Suprapubic skin (tissue), 4 donors: ENCODE results near the gene CDC42EP2. TPM values are rescaled to one million over a fixed set of nuclear protein-coding genes. Genes with fewer than 3 reads are reported as not detected.
"Not testable (repeated sequence)": the region's sequence is repeated elsewhere in the genome, so short reads cannot be mapped to it uniquely, and the experiment has no call there.

Source experiments
- DNase-seq, 2 donors: peaks; one replicate each; pipeline ENCODE4 v3.0.0-alpha.2; 2019; ENCODE audit warnings: low spot score in 2 of 2
- H3K27ac ChIP-seq: fragments of 200-600 bp; sonication (generic); one replicate; pipeline ENCODE4 v1.5.1; 2019
- H3K27me3 ChIP-seq: fragments of 200-600 bp; sonication (generic); one replicate; pipeline ENCODE4 v1.5.1; 2019
- H3K36me3 ChIP-seq: fragments of 200-600 bp; sonication (generic); one replicate; pipeline ENCODE4 v1.5.1; 2019
- H3K4me1 ChIP-seq: fragments of 200-600 bp; sonication (generic); one replicate; pipeline ENCODE4 v1.5.1; 2019
- H3K4me3 ChIP-seq: fragments of 200-600 bp; sonication (generic); one replicate; pipeline ENCODE4 v1.5.1; 2019; ENCODE audit warnings: mild to moderate bottlenecking
- H3K9me3 ChIP-seq: fragments of 200-600 bp; sonication (generic); one replicate; pipeline ENCODE4 v1.5.1; 2019
- CTCF ChIP-seq, 2 donors: fragments of 200-600 bp in 1 of 2; fragments of 450-650 bp in 1 of 2; sonication (generic) in 1 of 2; IDR thresholded peaks; one replicate each; pipeline ENCODE4 v1.5.1; 2016 to 2019; ENCODE audit warnings: antibody characterized with exemption in 2 of 2, mild to moderate bottlenecking in 1 of 2, moderate library complexity in 1 of 2
- EP300 ChIP-seq: sonication (generic); formaldehyde crosslinking; IDR thresholded peaks from one replicate; pipeline ENCODE4 v1.6.1; 2017; ENCODE audit warnings: antibody characterized with exemption
- POLR2A ChIP-seq, 2 donors: fragments of 450-650 bp; IDR thresholded peaks; one replicate each; pipeline ENCODE4 v1.6.1; 2017; ENCODE audit warnings: antibody characterized with exemption in 2 of 2, mild to moderate bottlenecking in 2 of 2, moderate library complexity in 2 of 2
- POLR2AphosphoS5 ChIP-seq, 3 donors: sonication (generic); formaldehyde crosslinking; IDR thresholded peaks; one replicate each; pipeline ENCODE4 v1.6.1; 2017; ENCODE audit warnings: antibody characterized with exemption in 3 of 3
- WGBS: methylation state at CpG from one replicate; pipeline ENCODE4 v1.1.5; 2018; 5-methylcytosine and 5-hydroxymethylcytosine counted together
- total RNA-seq, 4 donors: library from RNA; depleted of rRNA; stranded (reverse); fragments of >200 nt; gene quantifications; one replicate each; pipeline ENCODE4 v1.1.0, GENCODE V29; 2016

Gene CDC42EP2
- total RNA-seq, 4 donors from 2014 or later, result 1.9 to 8.3 (median 5.7) TPM

DNA sequence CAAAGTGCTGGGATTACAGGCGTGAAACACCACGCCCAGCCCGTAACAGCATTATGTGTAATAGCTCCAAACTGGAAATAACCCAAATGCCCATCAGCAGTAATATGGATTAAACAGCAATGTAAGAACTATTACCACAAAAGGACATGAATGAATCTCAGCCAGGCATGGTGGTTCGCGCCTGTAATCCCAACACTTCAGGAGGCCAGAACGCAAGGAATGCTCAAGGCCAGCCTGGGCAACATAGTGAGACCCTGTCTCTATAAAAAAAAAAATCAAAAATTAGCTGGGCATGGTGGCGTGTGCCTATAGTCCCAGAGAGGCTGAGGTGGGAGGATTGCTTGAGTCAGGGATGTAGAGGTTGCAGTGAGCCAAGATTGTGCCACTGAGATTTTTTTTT lies 15.9 kb downstream of the CDC42EP2 start:
- Histone ChIP-seq H3K36me3 (no peaks in the 10 kb centered on the region), H3K27ac (no peak overlapping the region), H3K4me3 (no peak overlapping the region), H3K9me3 (no peaks in the 10 kb centered on the region), H3K27me3 (no peaks in the 10 kb centered on the region), H3K4me1 (peaks cover 25% of the 10 kb centered on the region)
- WGBS, result 56% methylated on average over 7 of the region's 7 CpGs
- TF ChIP-seq CTCF (IDR thresholded peaks at IDR 0.05) (no peak), POLR2AphosphoS5 (IDR thresholded peaks at IDR 0.05) (no peak), EP300 (no peak), POLR2A (IDR thresholded peaks at IDR 0.05) (no peak)
- DNase-seq, result no peak

- peaks cover 32% of the 10 kb centered on the region for H3K4me1 ChIP-seq
- H3K36me3 ChIP-seq, H3K4me3 ChIP-seq, H3K27ac ChIP-seq, DNase-seq, H3K9me3 ChIP-seq, H3K27me3 ChIP-seq: not testable (repeated sequence)
- 92% methylated on average over 9 of the region's 9 CpGs for WGBS
These were observed 17.9 kb downstream of the CDC42EP2 start for GRCh38 chr11:65332591-65332990.

- H3K27ac ChIP-seq, result no peak overlapping the region
- H3K4me1 ChIP-seq, result peaks cover 26% of the 10 kb centered on the region
- H3K4me3 ChIP-seq, result peak overlapping the region; percentile 93
- WGBS, result 25% methylated on average over 5 of the region's 5 CpGs
- H3K9me3 ChIP-seq, result no peaks in the 10 kb centered on the region
- H3K27me3 ChIP-seq, result no peaks in the 10 kb centered on the region
- DNase-seq, result no peak
- TF ChIP-seq CTCF (IDR thresholded peaks at IDR 0.05) (no peak), POLR2AphosphoS5 (IDR thresholded peaks at IDR 0.05) (no peak), EP300 (no peak)
- peaks cover 9% of the 10 kb centered on the region for H3K36me3 ChIP-seq
These were observed 20.1 kb downstream of the CDC42EP2 start for GRCh38 chr11:65334696-65335295.

GRCh38 chr11:65338676-65339075 lies 24.0 kb downstream of the CDC42EP2 start:
- H3K27ac ChIP-seq, result no peak overlapping the region
- no peaks in the 10 kb centered on the region for H3K27me3 ChIP-seq
- no peak for DNase-seq
- H3K4me3 ChIP-seq, result no peak overlapping the region
- no peaks in the 10 kb centered on the region for H3K9me3 ChIP-seq
- peaks cover 47% of the 10 kb centered on the region for H3K36me3 ChIP-seq
- WGBS, result 84% methylated on average over 7 of the region's 7 CpGs
- TF ChIP-seq POLR2A (IDR thresholded peaks at IDR 0.05), result no peak
- no peak for TF ChIP-seq CTCF (IDR thresholded peaks at IDR 0.05)
- no peak for TF ChIP-seq EP300
- TF ChIP-seq POLR2AphosphoS5 (IDR thresholded peaks at IDR 0.05), result no peak
- H3K4me1 ChIP-seq, result peaks cover 24% of the 10 kb centered on the region

DNA sequence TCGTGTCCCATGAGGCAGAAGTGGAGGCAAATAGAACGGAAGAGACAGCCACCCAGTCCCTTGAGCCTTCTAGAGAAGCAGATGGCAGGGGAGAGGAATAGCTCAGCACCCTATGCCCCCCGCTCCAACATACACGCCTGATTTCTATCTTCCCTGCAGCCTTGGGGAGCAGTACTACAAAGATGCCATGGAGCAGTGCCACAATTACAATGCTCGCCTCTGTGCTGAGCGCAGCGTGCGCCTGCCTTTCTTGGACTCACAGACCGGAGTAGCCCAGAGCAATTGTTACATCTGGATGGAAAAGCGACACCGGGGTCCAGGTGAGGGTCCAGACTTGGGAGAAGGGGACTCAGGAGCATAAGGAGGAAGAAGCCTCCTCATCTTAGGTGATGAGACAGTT lies 25.6 kb downstream of the CDC42EP2 start:
- Histone ChIP-seq H3K4me3 (no peak overlapping the region), H3K36me3 (peaks cover 62% of the 10 kb centered on the region), H3K9me3 (no peaks in the 10 kb centered on the region), H3K27ac (no peak overlapping the region), H3K4me1 (peaks cover 12% of the 10 kb centered on the region), H3K27me3 (no peaks in the 10 kb centered on the region)
- WGBS, result 91% methylated on average over 11 of the region's 11 CpGs
- TF ChIP-seq POLR2AphosphoS5 (IDR thresholded peaks at IDR 0.05), result no peak
- no peak for TF ChIP-seq POLR2A (IDR thresholded peaks at IDR 0.05)
- DNase-seq, result no peak

GRCh38 chr11:65341856-65342255 lies 27.2 kb downstream of the CDC42EP2 start:
- peaks cover 3% of the 10 kb centered on the region for H3K4me1 ChIP-seq
- H3K4me3 ChIP-seq, result no peak overlapping the region
- no peak for TF ChIP-seq POLR2AphosphoS5 (IDR thresholded peaks at IDR 0.05)
- no peak for TF ChIP-seq POLR2A (IDR thresholded peaks at IDR 0.05)
- no peak for TF ChIP-seq EP300
- no peak for TF ChIP-seq CTCF (IDR thresholded peaks at IDR 0.05)
- no peaks in the 10 kb centered on the region for H3K27me3 ChIP-seq
- no peak for DNase-seq
- no peak overlapping the region for H3K27ac ChIP-seq
- H3K9me3 ChIP-seq, result no peaks in the 10 kb centered on the region
- 88% methylated on average over 3 of the region's 3 CpGs for WGBS
- H3K36me3 ChIP-seq, result peaks cover 79% of the 10 kb centered on the region
